ENCODE results near the gene LITAF. TPM values are rescaled to one million over a fixed set of nuclear protein-coding genes. Genes with fewer than 3 reads are reported as not detected.
A peak's percentile ranks its signal among the peaks of the same experiment; 100 is the strongest.

LITAF gene
- polyA plus RNA-seq, 3 donors = 67.9 to 118 (median 69.0) TPM

- Histone ChIP-seq H3K27ac (ENCODE audit: low read depth in 1 of 2, low read length in 2 of 2) (no peak overlapping the region), H3K4me3 (replicated peaks in 1 of 3; ENCODE audit: low read depth in 2 of 3, low read length in 3 of 3) (no peak overlapping the region), H3K36me3 (replicated peaks in 1 of 2; ENCODE audit: control insufficient read depth in 1 of 2, insufficient read depth in 2 of 2, low read length in 2 of 2) (no peaks in the 10 kb centered on the region), H4K20me1 (ENCODE audit: insufficient read depth, low read length) (no peaks in the 10 kb centered on the region), H3K27me3 (ENCODE audit: control insufficient read depth in 2 of 2, insufficient read depth in 2 of 2, low read length in 2 of 2) (no peaks in the 10 kb centered on the region), H3K79me2 (ENCODE audit: insufficient read depth, low read length) (no peaks in the 10 kb centered on the region), H3K9ac (ENCODE audit: insufficient read depth, low read length, poor library complexity, severe bottlenecking) (no peak overlapping the region), H2AFZ (ENCODE audit: insufficient read depth, low read depth, low read length, poor library complexity, severe bottlenecking) (no peak overlapping the region), H3K4me1 (ENCODE audit: control insufficient read depth in 1 of 2, insufficient read depth in 2 of 2, low read length in 2 of 2) (peaks cover 56 to 62% of the 10 kb centered on the region in 2 donors), H3K9me3 (replicated peaks in 1 of 2; ENCODE audit: control insufficient read depth in 1 of 2, insufficient read depth in 1 of 2, low read length in 2 of 2) (no peaks in the 10 kb centered on the region), H3K4me2 (replicated peaks; ENCODE audit: extremely low read depth, low read length, poor library complexity, severe bottlenecking) (no peak overlapping the region)
- Mint-ChIP-seq H3K27me3 (ENCODE audit: low read depth in 3 of 3) (peaks cover 0 to 24% (median 1%) of the 10 kb centered on the region in 3 donors), H3K27ac (peak overlapping the region in 1 of 7 donors; percentile 16), H3K4me1 (peaks cover 64% of the 10 kb centered on the region), H3K36me3 (peaks cover 0 to 6% of the 10 kb centered on the region in 2 donors), H3K9me3 (peaks cover 0 to 3% (median 0%) of the 10 kb centered on the region in 7 donors), H3K4me3 (no peak overlapping the region)
- intact Hi-C loops (cut with micrococcal nuclease) = loop anchor here in 1 of 2 donors (1.0 kb wide), 1 partner anchor 9 kb away; no protein-coding TSS in a partner anchor
- TF ChIP-seq CTCF (IDR thresholded peaks at IDR 0.05) = no peak
- DNase-seq = no peak
- 94% methylated on average over 3 of the region's 5 CpGs for WGBS (ENCODE audit: insufficient coverage)
These were observed 40.6 kb upstream of the LITAF start for GRCh38 chr16:11627292-11627663.

GRCh38 chr16:11626657-11627291, 40.1 kb upstream of the LITAF start:
- H3K4me3 ChIP-seq (replicated peaks in 1 of 3; ENCODE audit: low read depth in 2 of 3, low read length in 3 of 3) = no peak overlapping the region
- no peak overlapping the region for H2AFZ ChIP-seq (ENCODE audit: insufficient read depth, low read depth, low read length, poor library complexity, severe bottlenecking)
- intact Hi-C loops (cut with micrococcal nuclease) = loop anchor here in 1 of 2 donors (1.0 kb wide), 1 partner anchor 10 kb away; no protein-coding TSS in a partner anchor
- no peaks in the 10 kb centered on the region for H4K20me1 ChIP-seq (ENCODE audit: insufficient read depth, low read length)
- H3K9me3 Mint-ChIP-seq = peaks cover 0 to 3% (median 0%) of the 10 kb centered on the region in 7 donors
- peak overlapping the region in 3 of 7 donors; percentile 16 to 41 (median 32) for H3K27ac Mint-ChIP-seq
- H3K36me3 ChIP-seq (replicated peaks in 1 of 2; ENCODE audit: control insufficient read depth in 1 of 2, insufficient read depth in 2 of 2, low read length in 2 of 2) = no peaks in the 10 kb centered on the region
- no peak overlapping the region for H3K4me3 Mint-ChIP-seq
- H3K9me3 ChIP-seq (replicated peaks in 1 of 2; ENCODE audit: control insufficient read depth in 1 of 2, insufficient read depth in 1 of 2, low read length in 2 of 2) = no peaks in the 10 kb centered on the region
- H3K27ac ChIP-seq (ENCODE audit: low read depth in 1 of 2, low read length in 2 of 2) = no peak overlapping the region
- H3K4me2 ChIP-seq (replicated peaks; ENCODE audit: extremely low read depth, low read length, poor library complexity, severe bottlenecking) = no peak overlapping the region
- H3K27me3 ChIP-seq (ENCODE audit: control insufficient read depth in 2 of 2, insufficient read depth in 2 of 2, low read length in 2 of 2) = no peaks in the 10 kb centered on the region
- no peaks in the 10 kb centered on the region for H3K79me2 ChIP-seq (ENCODE audit: insufficient read depth, low read length)
- H3K9ac ChIP-seq (ENCODE audit: insufficient read depth, low read length, poor library complexity, severe bottlenecking) = no peak overlapping the region
- peaks cover 65% of the 10 kb centered on the region for H3K4me1 Mint-ChIP-seq
- peaks cover 0 to 22% (median 5%) of the 10 kb centered on the region in 3 donors for H3K27me3 Mint-ChIP-seq (ENCODE audit: low read depth in 3 of 3)
- no peak for DNase-seq
- H3K4me1 ChIP-seq (ENCODE audit: control insufficient read depth in 1 of 2, insufficient read depth in 2 of 2, low read length in 2 of 2) = peaks cover 56 to 62% of the 10 kb centered on the region in 2 donors
- H3K36me3 Mint-ChIP-seq = peaks cover 0 to 6% of the 10 kb centered on the region in 2 donors
- WGBS (ENCODE audit: insufficient coverage) = 95% methylated on average over 11 of the region's 16 CpGs
- TF ChIP-seq CTCF (IDR thresholded peaks at IDR 0.05) = no peak

Data from CD14-positive monocyte (primary cell).